GM12873 (cell line): ENCODE data around the gene RSU1.

ENCODE experiments used
- CTCF ChIP-seq: IDR thresholded peaks from 2 replicates; pipeline ENCODE4 v1.5.1; 2012; ENCODE audit warnings: low read depth, mild to moderate bottlenecking, moderate library complexity, low read length, control low read depth; ENCODE audit not compliant: insufficient read depth; ENCODE audit errors: missing control alignments

Gene RSU1

GRCh38 chr10:16632996-16633395 is 184.2 kb downstream of the RSU1 start:
- no peak for TF ChIP-seq CTCF

GRCh38 chr10:16626697-16627096 is 190.5 kb downstream of the RSU1 start:
- TF ChIP-seq CTCF = no peak

GRCh38 chr10:16612981-16613355 is 204.3 kb downstream of the RSU1 start:
- TF ChIP-seq CTCF = no peak

- no peak for TF ChIP-seq CTCF
Measured at GRCh38 chr10:16612115-16612980, 204.9 kb downstream of the RSU1 start.

- no peak for TF ChIP-seq CTCF
Measured at GRCh38 chr10:16611037-16611436, 206.2 kb downstream of the RSU1 start.

GRCh38 chr10:16609211-16609610 is 208.0 kb downstream of the RSU1 start:
- TF ChIP-seq CTCF = no peak

GRCh38 chr10:16606923-16607322 is 210.3 kb downstream of the RSU1 start:
- no peak for TF ChIP-seq CTCF
